IPS DF 6.9 (cell line): ENCODE data around the gene OPN3.

Experiments used
- DNase-seq: peaks from one replicate; pipeline ENCODE4 v3.0.0-alpha.2; 2013; ENCODE audit warnings: low read depth, low spot score
- H3K27ac ChIP-seq: one replicate; pipeline ENCODE4 v1.5.1; 2013; ENCODE audit warnings: low read length, control low read depth
- H3K27me3 ChIP-seq: 2 replicates; pipeline ENCODE4 v1.6.1; 2013; ENCODE audit warnings: mild to moderate bottlenecking, low read length; ENCODE audit not compliant: control insufficient read depth, insufficient read depth
- H3K36me3 ChIP-seq: 2 replicates; pipeline ENCODE4 v1.6.1; 2013; ENCODE audit warnings: low read length; ENCODE audit not compliant: control insufficient read depth, insufficient read depth
- H3K4me1 ChIP-seq: 2 replicates; pipeline ENCODE4 v1.6.1; 2013; ENCODE audit warnings: low read length; ENCODE audit not compliant: control insufficient read depth, insufficient read depth
- H3K4me3 ChIP-seq: 2 replicates; pipeline ENCODE4 v1.5.1; 2013; ENCODE audit warnings: mild to moderate bottlenecking, low read length
- H3K9me3 ChIP-seq: 2 replicates; pipeline ENCODE4 v1.6.1; 2013; ENCODE audit warnings: low read length, inconsistent platforms; ENCODE audit not compliant: control insufficient read depth, insufficient read depth
- WGBS: extraction: QIAGEN DNeasy Blood & Tissue Kit; methylation state at CpG from one replicate; pipeline ENCODE4 v1.1.7; 2013; ENCODE audit warnings: mixed read lengths, missing lambda C conversion rate; ENCODE audit not compliant: insufficient read length, insufficient coverage; 5-methylcytosine and 5-hydroxymethylcytosine counted together

OPN3 gene

DNA sequence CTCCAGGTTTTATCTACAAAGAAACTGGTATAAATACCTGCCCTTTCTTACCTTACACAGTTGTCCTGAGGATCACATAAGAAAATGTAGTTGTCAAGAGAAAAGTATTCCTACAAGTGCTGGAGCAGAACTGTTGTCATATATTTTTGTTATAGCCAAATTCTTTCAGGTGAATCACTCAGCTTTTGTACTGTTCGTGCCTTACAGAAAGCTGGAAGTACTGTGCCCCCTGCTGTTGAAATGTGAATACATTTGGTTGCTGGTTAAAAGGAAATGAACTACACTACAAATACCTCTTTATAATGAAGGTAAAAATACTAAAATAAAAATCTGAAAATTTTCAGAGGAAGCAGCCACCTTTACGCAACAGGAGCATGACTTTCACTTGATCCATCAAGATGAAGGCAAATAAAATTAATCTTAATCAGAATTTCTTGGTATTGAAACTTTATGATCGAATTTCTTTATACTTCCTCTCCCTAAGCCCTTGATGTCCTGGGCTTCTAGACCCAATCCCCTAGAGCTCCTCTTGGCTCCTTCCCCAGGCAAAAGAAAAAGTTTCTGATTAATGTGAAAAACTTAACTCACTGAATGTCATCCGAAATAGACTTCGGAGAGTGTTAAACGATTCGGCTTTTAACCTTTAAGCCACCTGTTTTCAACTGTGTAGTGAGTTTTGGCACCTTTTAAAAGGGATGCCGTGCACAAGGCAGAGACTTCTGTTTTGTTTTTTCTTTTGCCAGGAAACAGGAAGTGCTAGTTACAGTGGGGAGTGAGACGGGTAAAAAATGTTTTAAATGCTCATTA, 12.5 kb downstream of the OPN3 start:
- no peak for DNase-seq
- no peaks in the 10 kb centered on the region for H3K9me3 ChIP-seq
- WGBS: no CpG with 5 or more reads among the region's 9 CpGs
- no peaks in the 10 kb centered on the region; the same call in 1 of the 2 replicates for H3K36me3 ChIP-seq
- no peaks in the 10 kb centered on the region for H3K27me3 ChIP-seq
- H3K4me3 ChIP-seq: no peak overlapping the region
- H3K27ac ChIP-seq: no peak overlapping the region
- peaks cover 1% of the 10 kb centered on the region; the same call in 1 of the 2 replicates for H3K4me1 ChIP-seq

DNA sequence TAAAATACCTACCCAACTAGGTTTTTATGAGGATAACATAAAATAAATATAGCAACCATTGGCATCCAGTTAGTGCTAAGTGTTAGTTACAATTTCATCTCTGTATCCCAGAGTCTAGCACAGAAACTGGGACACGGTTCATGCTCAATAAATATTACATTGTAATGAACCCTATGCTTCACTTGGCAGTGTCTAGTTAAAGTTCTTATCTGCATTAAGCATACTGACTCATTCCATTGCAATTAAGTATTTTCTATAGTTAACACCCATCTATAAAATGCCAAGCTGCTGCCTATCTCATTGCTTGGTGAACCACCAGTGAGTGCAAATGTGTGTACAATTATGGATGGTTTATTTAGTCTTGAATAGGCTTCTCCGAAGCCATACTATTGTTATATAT, 15.2 kb downstream of the OPN3 start:
- H3K36me3 ChIP-seq: no peaks in the 10 kb centered on the region
- H3K4me1 ChIP-seq: no peaks in the 10 kb centered on the region
- no peak overlapping the region for H3K27ac ChIP-seq
- H3K27me3 ChIP-seq: no peaks in the 10 kb centered on the region
- no peak for DNase-seq
- H3K9me3 ChIP-seq: no peaks in the 10 kb centered on the region
- no CpG with 5 or more reads among the region's 2 CpGs for WGBS
- no peak overlapping the region for H3K4me3 ChIP-seq

DNA sequence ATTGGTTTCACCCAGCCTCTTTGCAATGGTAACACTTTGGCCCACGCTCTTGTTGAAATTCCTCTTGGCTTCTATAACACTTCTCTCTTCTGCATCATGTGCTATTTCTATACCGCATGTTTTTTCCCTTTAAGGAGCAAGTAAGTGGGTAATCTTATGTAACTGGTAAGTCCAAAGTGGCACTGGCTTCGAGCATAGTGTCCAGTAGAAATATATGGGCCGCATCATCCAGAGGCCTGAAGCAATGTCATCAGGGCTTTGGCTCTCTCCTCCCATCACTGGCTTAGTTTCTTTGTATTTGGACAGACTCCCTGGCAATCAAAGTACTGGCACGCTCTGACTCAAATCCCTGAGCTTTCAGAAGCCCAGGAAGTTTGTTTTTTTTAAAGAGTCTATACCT, 17.5 kb downstream of the OPN3 start:
- Histone ChIP-seq H3K27ac (no peak overlapping the region), H3K36me3 (no peaks in the 10 kb centered on the region), H3K4me3 (no peak overlapping the region), H3K27me3 (no peaks in the 10 kb centered on the region), H3K4me1 (no peaks in the 10 kb centered on the region), H3K9me3 (no peaks in the 10 kb centered on the region)
- WGBS: no CpG with 5 or more reads among the region's 5 CpGs
- DNase-seq: no peak

DNA sequence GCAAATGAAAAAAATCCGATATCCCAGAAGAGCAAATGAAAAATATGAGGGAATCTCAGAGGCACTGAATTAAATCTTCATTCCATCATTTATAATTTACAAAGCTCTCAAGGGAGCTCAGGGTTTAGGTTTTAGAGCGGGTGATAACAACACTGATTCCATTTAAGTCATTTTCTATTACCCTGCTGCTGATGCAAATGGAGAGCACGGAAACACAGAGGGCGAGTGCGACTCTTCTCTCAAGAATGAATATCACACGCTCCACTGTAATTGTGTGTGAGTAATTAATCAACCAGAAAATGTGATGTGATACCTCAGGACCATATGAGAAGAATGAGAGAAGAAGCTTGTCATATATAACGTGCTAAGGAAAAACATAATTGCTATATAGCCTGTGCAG, 22.7 kb downstream of the OPN3 start:
- Histone ChIP-seq H3K4me1 (no peaks in the 10 kb centered on the region), H3K27me3 (no peaks in the 10 kb centered on the region), H3K36me3 (no peaks in the 10 kb centered on the region), H3K9me3 (no peaks in the 10 kb centered on the region), H3K27ac (no peak overlapping the region), H3K4me3 (no peak overlapping the region)
- WGBS: no CpG with 5 or more reads among the region's 7 CpGs
- no peak for DNase-seq

DNA sequence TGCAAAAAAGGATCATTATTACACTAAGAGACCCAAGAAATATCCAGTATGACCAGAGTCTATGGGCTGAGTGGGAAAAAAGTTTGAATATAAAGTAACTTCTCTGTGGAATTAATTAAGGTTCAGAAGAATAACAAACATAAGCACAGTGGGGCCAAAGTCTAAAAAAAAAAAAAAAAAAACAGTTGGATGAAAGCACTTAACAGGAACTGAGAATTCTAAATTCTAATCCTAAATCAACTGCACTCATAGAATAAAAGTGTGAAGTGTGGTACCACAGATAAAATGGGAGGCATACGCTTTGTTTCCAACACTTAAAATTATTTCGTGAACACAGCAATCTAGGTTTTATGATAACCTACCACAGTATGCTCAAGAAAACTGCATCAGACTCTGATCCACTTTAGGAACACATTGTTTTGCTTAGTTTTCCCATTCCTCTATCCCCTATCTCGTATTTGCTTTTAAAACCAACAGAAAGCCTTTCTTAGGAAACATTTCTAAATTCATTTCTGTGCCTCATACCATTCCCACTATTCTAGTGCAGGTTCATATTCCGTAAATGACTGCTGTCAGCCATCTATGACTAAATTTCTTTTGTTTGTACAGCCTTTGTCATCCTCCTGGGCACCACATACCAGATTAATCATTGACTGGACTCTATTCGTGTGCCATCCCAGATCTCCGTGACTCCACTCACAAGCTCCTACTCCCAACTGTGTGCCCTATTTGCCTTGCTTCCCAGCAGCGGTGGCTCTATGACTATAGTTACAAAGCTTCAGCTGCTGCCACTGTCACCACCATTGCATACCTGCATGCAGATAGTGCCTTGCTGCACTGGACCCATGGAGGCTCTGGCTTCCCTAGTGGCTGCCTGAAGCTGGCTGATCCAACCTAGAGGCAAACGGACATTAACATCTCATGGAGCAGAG, 24.9 kb downstream of the OPN3 start:
- H3K4me1 ChIP-seq: no peaks in the 10 kb centered on the region
- H3K27me3 ChIP-seq: no peaks in the 10 kb centered on the region
- no CpG with 5 or more reads among the region's 8 CpGs for WGBS
- DNase-seq: no peak
- H3K4me3 ChIP-seq: no peak overlapping the region
- H3K27ac ChIP-seq: no peak overlapping the region
- H3K36me3 ChIP-seq: no peaks in the 10 kb centered on the region
- no peaks in the 10 kb centered on the region for H3K9me3 ChIP-seq

DNA sequence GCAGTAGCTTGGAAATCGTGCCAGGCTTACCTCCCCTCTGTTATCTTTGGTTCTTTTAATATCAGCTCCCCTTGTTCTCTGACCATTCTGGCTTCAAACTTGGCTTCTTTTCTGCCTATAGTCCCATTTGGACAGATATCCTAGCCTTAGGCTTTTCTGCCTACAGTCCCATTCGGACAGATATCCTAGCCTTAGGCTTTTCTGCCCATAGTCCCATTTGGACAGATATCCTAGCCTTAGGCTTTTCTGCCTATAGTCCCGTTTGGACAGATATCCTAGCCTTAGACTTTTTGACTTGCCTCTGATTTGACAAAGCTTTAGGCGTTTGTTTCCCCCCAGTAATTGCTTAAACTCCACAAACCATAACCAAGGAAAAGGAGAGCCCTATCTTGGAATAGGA, 25.6 kb downstream of the OPN3 start:
- no CpG with 5 or more reads among the region's 4 CpGs for WGBS
- H3K4me1 ChIP-seq: no peaks in the 10 kb centered on the region
- H3K9me3 ChIP-seq: no peaks in the 10 kb centered on the region
- no peak overlapping the region for H3K27ac ChIP-seq
- H3K27me3 ChIP-seq: no peaks in the 10 kb centered on the region
- H3K4me3 ChIP-seq: no peak overlapping the region
- no peaks in the 10 kb centered on the region for H3K36me3 ChIP-seq
- DNase-seq: no peak

DNA sequence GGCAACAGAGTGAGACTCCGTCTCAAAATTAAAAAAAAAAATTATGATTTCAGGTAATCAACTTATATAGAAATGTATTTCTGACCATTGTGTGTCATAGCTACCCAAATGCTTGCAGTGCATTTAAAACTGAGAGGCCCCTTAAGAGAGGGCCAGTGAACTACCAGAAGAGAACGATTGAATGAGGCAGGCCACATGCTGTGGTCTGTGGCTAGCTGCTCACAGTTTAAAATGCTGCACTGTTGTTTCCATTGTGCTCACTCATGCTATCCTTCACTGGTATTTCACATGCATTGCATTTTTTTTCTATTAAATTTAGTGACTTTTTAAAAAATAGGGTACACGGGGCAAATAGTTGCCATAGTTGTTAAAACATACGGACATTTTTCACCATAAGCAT, 26.0 kb downstream of the OPN3 start:
- WGBS: no CpG with 5 or more reads among the region's 4 CpGs
- Histone ChIP-seq H3K9me3 (no peaks in the 10 kb centered on the region), H3K36me3 (no peaks in the 10 kb centered on the region), H3K4me1 (no peaks in the 10 kb centered on the region), H3K4me3 (no peak overlapping the region), H3K27ac (no peak overlapping the region), H3K27me3 (no peaks in the 10 kb centered on the region)
- no peak for DNase-seq

DNA sequence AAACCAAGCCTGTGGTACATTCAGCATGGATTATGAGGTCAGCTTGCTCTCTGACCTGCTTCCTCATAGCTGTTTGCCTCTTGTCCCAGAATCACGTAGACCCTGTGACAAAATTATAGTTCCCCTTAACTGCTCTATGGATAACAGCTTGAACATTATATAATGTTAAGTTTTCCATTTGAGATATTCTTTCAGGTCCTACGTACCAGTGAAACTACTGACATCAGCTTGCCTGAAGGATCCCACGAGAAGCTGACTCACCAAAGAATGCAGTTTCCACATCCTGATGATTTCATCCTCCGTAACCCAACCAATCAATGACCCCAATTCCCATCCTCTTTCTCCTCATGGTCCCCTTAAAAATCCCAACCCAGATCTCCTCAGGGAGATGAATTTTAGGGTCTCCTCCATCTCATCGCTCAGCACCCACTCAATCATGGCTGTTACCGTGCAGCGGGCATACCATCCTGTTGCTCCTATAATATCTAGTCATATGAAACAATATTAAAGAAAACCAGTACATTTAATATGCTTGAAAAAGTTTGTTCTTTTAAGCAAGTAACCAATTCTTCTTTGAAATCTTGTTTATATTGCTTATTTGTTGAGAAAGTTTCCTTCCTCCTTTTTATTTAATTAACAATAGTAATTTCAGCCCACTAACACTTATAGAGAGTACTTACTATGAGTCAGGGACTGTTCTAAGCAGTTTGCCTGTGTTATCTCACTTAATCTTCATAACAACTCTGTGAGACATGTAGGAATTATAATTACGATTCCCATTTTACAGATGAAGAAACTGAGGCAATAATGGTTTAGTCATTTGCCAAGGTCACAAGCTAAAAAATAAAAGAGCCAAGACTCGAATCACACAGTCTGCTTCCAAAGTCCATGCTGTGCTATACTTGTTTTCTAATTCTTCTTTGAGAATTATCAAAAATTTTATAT, 27.4 kb downstream of the OPN3 start:
- Histone ChIP-seq H3K4me1 (no peaks in the 10 kb centered on the region), H3K36me3 (no peaks in the 10 kb centered on the region), H3K27me3 (no peaks in the 10 kb centered on the region), H3K9me3 (no peaks in the 10 kb centered on the region), H3K4me3 (no peak overlapping the region), H3K27ac (no peak overlapping the region)
- WGBS: no CpG with 5 or more reads among the region's 9 CpGs
- DNase-seq: no peak

DNA sequence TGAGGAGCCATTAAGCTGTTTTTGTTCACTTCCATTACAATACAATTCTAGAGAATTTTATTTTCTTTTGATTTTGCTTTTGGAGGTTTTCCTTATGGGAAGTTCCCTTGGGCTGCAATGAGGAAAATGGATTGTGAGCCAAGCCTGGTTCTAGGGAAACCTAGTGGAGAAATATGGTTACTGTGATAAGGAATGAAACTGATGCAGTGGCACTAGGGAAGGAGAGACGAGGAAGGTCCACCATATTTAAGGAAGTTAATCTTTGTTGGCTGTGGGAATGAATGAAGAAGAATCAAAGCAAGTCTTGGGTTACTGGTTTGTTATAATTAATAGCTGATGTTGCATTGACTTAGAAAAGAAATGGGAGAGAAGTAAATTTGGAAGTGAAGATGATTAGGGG, 28.4 kb downstream of the OPN3 start:
- DNase-seq: no peak

DNA sequence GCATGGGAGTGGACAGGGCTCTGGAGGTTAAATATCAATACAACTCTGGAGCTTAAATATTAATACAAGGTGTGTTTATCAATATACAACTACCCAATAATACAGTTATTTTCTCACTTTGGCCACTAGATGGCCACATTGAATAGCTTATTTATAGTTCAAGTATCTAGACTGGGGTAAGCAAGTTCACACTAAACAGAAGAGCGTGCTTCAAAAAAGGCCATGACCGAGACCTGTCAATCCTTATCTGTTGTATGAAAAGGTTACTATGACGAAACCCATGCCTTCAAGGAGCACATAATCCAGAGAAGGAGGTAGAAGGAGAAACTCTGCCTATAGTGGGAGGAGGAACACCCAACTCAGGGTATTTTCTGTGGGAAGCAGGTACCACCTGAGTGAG, 29.1 kb downstream of the OPN3 start:
- H3K36me3 ChIP-seq: no peaks in the 10 kb centered on the region
- H3K9me3 ChIP-seq: no peaks in the 10 kb centered on the region
- H3K27me3 ChIP-seq: no peaks in the 10 kb centered on the region
- DNase-seq: no peak
- H3K4me3 ChIP-seq: no peak overlapping the region
- WGBS: no CpG with 5 or more reads among the region's 3 CpGs
- H3K4me1 ChIP-seq: no peaks in the 10 kb centered on the region
- H3K27ac ChIP-seq: no peak overlapping the region

More for the DNA sequence above, 28.4 kb downstream of the OPN3 start:
- WGBS: no CpG with 5 or more reads among the region's 1 CpG
- Histone ChIP-seq H3K36me3 (no peaks in the 10 kb centered on the region), H3K27ac (no peak overlapping the region), H3K4me1 (no peaks in the 10 kb centered on the region), H3K27me3 (no peaks in the 10 kb centered on the region), H3K4me3 (no peak overlapping the region), H3K9me3 (no peaks in the 10 kb centered on the region)
